ENCODE measurements around the gene OST4.

The OST4 gene

DNA sequence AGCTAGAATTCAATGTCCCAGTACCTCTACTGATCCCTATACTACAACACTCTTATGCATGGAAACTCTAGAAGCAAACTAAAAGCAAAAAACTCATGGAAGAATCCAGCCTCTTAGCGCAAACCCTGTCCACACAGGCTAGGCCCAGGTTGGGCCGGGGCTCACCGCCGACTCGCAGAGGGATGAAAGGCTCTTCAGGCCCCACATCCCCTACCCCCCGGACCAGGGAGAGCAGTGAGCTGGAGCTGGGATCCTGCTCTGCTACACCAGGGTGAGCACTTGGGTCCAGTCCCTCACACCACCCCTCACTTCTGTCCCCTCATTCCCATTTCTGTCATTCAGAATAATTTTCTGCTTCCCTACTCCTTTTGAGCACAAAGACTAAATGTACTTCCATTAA is 2.0 kb downstream of the OST4 start:
- Histone ChIP-seq H3K9me3 (ENCODE audit: control insufficient read depth, insufficient read depth, low read length) (no peaks in the 10 kb centered on the region), H3K4me1 (ENCODE audit: control insufficient read depth, low read length) (peaks cover 38% of the 10 kb centered on the region), H3K4me2 (ENCODE audit: low read length) (peak overlapping the region; percentile 74; the same call in 1 of the 2 replicates), H3K79me2 (ENCODE audit: control insufficient read depth, low read length) (peaks cover 34% of the 10 kb centered on the region), H3K27ac (ENCODE audit: low read depth, low read length) (no peak overlapping the region), H4K20me1 (ENCODE audit: control insufficient read depth, insufficient read depth, low read depth, low read length) (no peaks in the 10 kb centered on the region), H3F3A (ENCODE audit: control insufficient read depth, insufficient read depth) (0 out of 2 replicates have a peak, but pooled peaks cover 7% of the 10 kb centered on the region), H3K36me3 (ENCODE audit: control insufficient read depth, low read length) (peaks cover 51% of the 10 kb centered on the region), H3K9me2 (replicated peaks; ENCODE audit: control insufficient read depth, low read length) (no peaks in the 10 kb centered on the region), H3K27me3 (ENCODE audit: control insufficient read depth, low read length) (no peaks in the 10 kb centered on the region), H3K4me3 (ENCODE audit: low read length) (no peak overlapping the region)
- TF ChIP-seq, protein P1, sequence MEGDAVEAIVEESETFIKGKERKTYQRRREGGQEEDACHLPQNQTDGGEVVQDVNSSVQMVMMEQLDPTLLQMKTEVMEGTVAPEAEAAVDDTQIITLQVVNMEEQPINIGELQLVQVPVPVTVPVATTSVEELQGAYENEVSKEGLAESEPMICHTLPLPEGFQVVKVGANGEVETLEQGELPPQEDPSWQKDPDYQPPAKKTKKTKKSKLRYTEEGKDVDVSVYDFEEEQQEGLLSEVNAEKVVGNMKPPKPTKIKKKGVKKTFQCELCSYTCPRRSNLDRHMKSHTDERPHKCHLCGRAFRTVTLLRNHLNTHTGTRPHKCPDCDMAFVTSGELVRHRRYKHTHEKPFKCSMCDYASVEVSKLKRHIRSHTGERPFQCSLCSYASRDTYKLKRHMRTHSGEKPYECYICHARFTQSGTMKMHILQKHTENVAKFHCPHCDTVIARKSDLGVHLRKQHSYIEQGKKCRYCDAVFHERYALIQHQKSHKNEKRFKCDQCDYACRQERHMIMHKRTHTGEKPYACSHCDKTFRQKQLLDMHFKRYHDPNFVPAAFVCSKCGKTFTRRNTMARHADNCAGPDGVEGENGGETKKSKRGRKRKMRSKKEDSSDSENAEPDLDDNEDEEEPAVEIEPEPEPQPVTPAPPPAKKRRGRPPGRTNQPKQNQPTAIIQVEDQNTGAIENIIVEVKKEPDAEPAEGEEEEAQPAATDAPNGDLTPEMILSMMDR (IDR thresholded peaks at IDR 0.05; ENCODE audit: low read depth, low read length, poor library complexity, severe bottlenecking): no peak

DNA sequence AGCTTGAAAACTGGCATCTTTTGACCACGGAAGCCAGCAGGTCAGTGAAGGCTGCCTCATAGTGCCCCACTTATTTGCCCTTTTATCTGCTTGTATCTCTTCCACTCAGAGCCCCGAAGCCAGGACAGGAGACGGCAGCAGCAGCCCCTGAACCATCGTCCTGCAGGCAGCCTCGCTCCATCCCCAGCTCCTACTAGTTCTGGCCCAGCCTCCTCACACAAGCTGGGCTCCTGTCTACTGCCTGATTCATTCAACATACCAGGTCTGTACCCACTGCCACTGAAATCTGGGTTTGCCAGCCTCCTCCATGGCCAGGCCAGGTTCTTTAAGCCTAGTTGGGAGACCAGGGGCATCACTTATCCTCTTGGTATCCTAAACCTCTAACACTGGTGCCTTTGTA is 4.1 kb downstream of the OST4 start:
- TF ChIP-seq, protein P1 (IDR thresholded peaks at IDR 0.05; ENCODE audit: low read depth, low read length, poor library complexity, severe bottlenecking): no peak
- Histone ChIP-seq H3K79me2 (ENCODE audit: control insufficient read depth, low read length) (peaks cover 34% of the 10 kb centered on the region), H3K9me2 (replicated peaks; ENCODE audit: control insufficient read depth, low read length) (no peaks in the 10 kb centered on the region), H3K9me3 (ENCODE audit: control insufficient read depth, insufficient read depth, low read length) (no peaks in the 10 kb centered on the region), H3F3A (ENCODE audit: control insufficient read depth, insufficient read depth) (0 out of 2 replicates have a peak, but pooled peaks cover 3% of the 10 kb centered on the region), H3K27me3 (ENCODE audit: control insufficient read depth, low read length) (no peaks in the 10 kb centered on the region), H4K20me1 (ENCODE audit: control insufficient read depth, insufficient read depth, low read depth, low read length) (no peaks in the 10 kb centered on the region), H3K4me2 (ENCODE audit: low read length) (no peak overlapping the region), H3K4me3 (ENCODE audit: low read length) (no peak overlapping the region), H3K36me3 (ENCODE audit: control insufficient read depth, low read length) (peaks cover 53% of the 10 kb centered on the region), H3K4me1 (ENCODE audit: control insufficient read depth, low read length) (peaks cover 22% of the 10 kb centered on the region), H3K27ac (ENCODE audit: low read depth, low read length) (no peak overlapping the region)

DNA sequence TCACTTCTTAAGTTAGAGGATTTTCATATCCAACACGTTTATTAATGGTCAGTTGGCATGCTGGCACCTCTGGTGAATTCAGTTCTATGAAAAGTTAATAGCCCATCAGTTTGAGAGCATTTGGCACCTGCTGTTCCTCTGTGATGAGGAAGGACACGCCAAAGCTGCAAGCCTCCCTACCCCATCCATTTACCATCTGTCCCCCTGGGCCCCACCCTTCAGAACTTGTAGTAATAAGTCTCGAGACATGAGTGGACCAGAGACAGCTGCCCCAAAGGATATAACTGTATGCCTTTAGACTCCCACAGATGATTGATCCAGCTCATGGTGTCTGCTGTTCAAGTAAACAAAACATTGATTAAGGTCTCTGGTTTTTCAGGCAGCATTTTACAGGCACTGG is 6.3 kb downstream of the OST4 start:
- TF ChIP-seq, protein P1 (IDR thresholded peaks at IDR 0.05; ENCODE audit: low read depth, low read length, poor library complexity, severe bottlenecking): no peak
- TF ChIP-seq EZH2phosphoT487 (IDR thresholded peaks at IDR 0.05; ENCODE audit: borderline replicate concordance, low read length): no peak
- peaks cover 40% of the 10 kb centered on the region for H3K36me3 ChIP-seq (ENCODE audit: control insufficient read depth, low read length)
- H3K9me2 ChIP-seq (replicated peaks; ENCODE audit: control insufficient read depth, low read length): no peaks in the 10 kb centered on the region
- H3K27ac ChIP-seq (ENCODE audit: low read depth, low read length): no peak overlapping the region
- no peak overlapping the region for H3K4me3 ChIP-seq (ENCODE audit: low read length)
- peaks cover 9% of the 10 kb centered on the region for H3K4me1 ChIP-seq (ENCODE audit: control insufficient read depth, low read length)
- no peak overlapping the region for H3K4me2 ChIP-seq (ENCODE audit: low read length)
- peaks cover 21% of the 10 kb centered on the region for H3K79me2 ChIP-seq (ENCODE audit: control insufficient read depth, low read length)
- no peaks in the 10 kb centered on the region for H4K20me1 ChIP-seq (ENCODE audit: control insufficient read depth, insufficient read depth, low read depth, low read length)
- H3K27me3 ChIP-seq (ENCODE audit: control insufficient read depth, low read length): no peaks in the 10 kb centered on the region
- 0 out of 2 replicates have a peak, but pooled peaks cover 3% of the 10 kb centered on the region for H3F3A ChIP-seq (ENCODE audit: control insufficient read depth, insufficient read depth)
- no peaks in the 10 kb centered on the region for H3K9me3 ChIP-seq (ENCODE audit: control insufficient read depth, insufficient read depth, low read length)

DNA sequence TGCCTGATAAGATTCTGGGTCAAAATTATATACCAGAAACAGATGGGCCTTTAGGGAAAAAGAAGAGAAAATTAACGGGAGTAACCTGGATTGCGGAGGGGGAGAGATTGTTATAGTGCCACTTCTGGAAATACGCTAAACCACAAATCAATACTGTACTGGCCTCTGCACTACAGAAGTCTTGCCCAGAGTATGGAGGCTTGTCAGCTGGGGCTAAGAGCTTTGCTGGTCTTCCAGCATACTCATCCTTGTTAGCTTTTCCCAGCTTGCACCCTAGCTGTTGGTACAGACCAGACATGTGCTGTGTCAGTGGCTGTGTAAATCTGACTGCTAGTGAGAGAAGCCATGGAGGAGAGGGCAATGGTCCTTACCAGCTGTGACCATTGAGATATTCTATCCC is 11.1 kb downstream of the OST4 start:
- Histone ChIP-seq H3K4me2 (ENCODE audit: low read length) (no peak overlapping the region), H3K4me1 (ENCODE audit: control insufficient read depth, low read length) (no peaks in the 10 kb centered on the region), H3K9me2 (replicated peaks; ENCODE audit: control insufficient read depth, low read length) (no peaks in the 10 kb centered on the region), H3K79me2 (ENCODE audit: control insufficient read depth, low read length) (no peaks in the 10 kb centered on the region), H3K9me3 (ENCODE audit: control insufficient read depth, insufficient read depth, low read length) (no peaks in the 10 kb centered on the region), H3F3A (ENCODE audit: control insufficient read depth, insufficient read depth) (0 out of 2 replicates have a peak, but pooled peaks cover 3% of the 10 kb centered on the region), H3K27ac (ENCODE audit: low read depth, low read length) (no peak overlapping the region), H3K27me3 (ENCODE audit: control insufficient read depth, low read length) (no peaks in the 10 kb centered on the region), H3K4me3 (ENCODE audit: low read length) (no peak overlapping the region), H4K20me1 (ENCODE audit: control insufficient read depth, insufficient read depth, low read depth, low read length) (no peaks in the 10 kb centered on the region), H3K36me3 (ENCODE audit: control insufficient read depth, low read length) (peaks cover 30% of the 10 kb centered on the region)
- TF ChIP-seq, protein P1 (IDR thresholded peaks at IDR 0.05; ENCODE audit: low read depth, low read length, poor library complexity, severe bottlenecking): no peak
- TF ChIP-seq EZH2phosphoT487 (IDR thresholded peaks at IDR 0.05; ENCODE audit: borderline replicate concordance, low read length): no peak

Measured in DOHH2 (cell line).